Testis (tissue), 3 donors: ENCODE data around the gene DIAPH3. TPM values are rescaled to one million over a fixed set of nuclear protein-coding genes. Genes with fewer than 3 reads are reported as not detected.

Source experiments
- DNase-seq: peaks from one replicate; pipeline ENCODE4 v3.0.0-alpha.2; 2019
- H3K27ac ChIP-seq, 2 donors: fragments of 200-600 bp; sonication (generic); one replicate each; pipeline ENCODE4 v1.5.1; 2019
- H3K27me3 ChIP-seq: fragments of 200-600 bp; sonication (generic); one replicate; pipeline ENCODE4 v1.5.1; 2019
- H3K36me3 ChIP-seq: fragments of 200-600 bp; sonication (generic); one replicate; pipeline ENCODE4 v1.5.1; 2017; ENCODE audit warnings: low read depth; ENCODE audit errors: missing control alignments
- H3K4me1 ChIP-seq: fragments of 200-600 bp; sonication (generic); one replicate; pipeline ENCODE4 v1.5.1; 2019
- H3K4me3 ChIP-seq, 2 donors: fragments of 200-600 bp; sonication (generic); one replicate each; pipeline ENCODE4 v1.5.1; 2017 to 2019
- H3K9me3 ChIP-seq: fragments of 200-600 bp; sonication (generic); one replicate; pipeline ENCODE4 v1.5.1; 2017
- CTCF ChIP-seq, 3 experiments: fragments of 450-650 bp in 2 of 3; fragments of 200-600 bp in 1 of 3; sonication (generic) in 1 of 3; IDR thresholded peaks; one replicate each; pipeline ENCODE4 v1.5.1; 2016 to 2019; ENCODE audit warnings: antibody characterized with exemption in 3 of 3, mild to moderate bottlenecking in 2 of 3, moderate library complexity in 1 of 3
- POLR2A ChIP-seq: fragments of 450-650 bp; IDR thresholded peaks from one replicate; pipeline ENCODE4 v1.6.1; 2017; ENCODE audit warnings: antibody characterized with exemption, mild to moderate bottlenecking, moderate library complexity
- WGBS, 2 donors: methylation state at CpG; one replicate each; pipeline ENCODE4 v1.1.5; 2018; 5-methylcytosine and 5-hydroxymethylcytosine counted together
- intact Hi-C: fragments of 100-400 bp; cut with DNase I; formaldehyde crosslinking; loops from one replicate; pipeline ENCODE4 v1.15.1; 2023; ENCODE audit warnings: low total_unique reads
- polyA plus RNA-seq: library from polyadenylated mRNA; stranded (reverse); fragments of 350-450 nt; fragmentation: Illumina TruSeq; extraction: RNeasy Lipid Tissue Mini Kit (QIAGEN cat#74804); gene quantifications from one replicate; pipeline ENCODE4 v1.2.3, GENCODE V29; 2014; ENCODE audit warnings: low read depth, low replicate concordance; ENCODE audit not compliant: insufficient read depth
- total RNA-seq, 2 donors: library from RNA; depleted of rRNA; stranded (reverse); fragments of >200 nt; gene quantifications; one replicate each; pipeline ENCODE4 v1.2.3, GENCODE V29; 2016

The DIAPH3 gene
- total and polyA plus RNA-seq, 3 donors from 2014 or later, result 12.5 to 30.3 (median 18.7) TPM

GRCh38 chr13:59633290-59633689 is 530.4 kb downstream of the DIAPH3 start:
- intact Hi-C loops, result no loop called here
- H3K4me1 ChIP-seq, result no peaks in the 10 kb centered on the region
- 85 to 92% methylated on average over 9 of the region's 9 CpGs for WGBS, 2 donors
- H3K4me3 ChIP-seq, result no peak overlapping the region
- no peaks in the 10 kb centered on the region for H3K27me3 ChIP-seq
- H3K36me3 ChIP-seq, result no peaks in the 10 kb centered on the region
- H3K27ac ChIP-seq, result no peak overlapping the region
- no peaks in the 10 kb centered on the region for H3K9me3 ChIP-seq
- TF ChIP-seq CTCF (IDR thresholded peaks at IDR 0.05) (no peak), POLR2A (no peak)
- no peak for DNase-seq

GRCh38 chr13:59631271-59631670 is 532.5 kb downstream of the DIAPH3 start:
- Histone ChIP-seq H3K9me3 (no peaks in the 10 kb centered on the region), H3K27ac (no peak overlapping the region), H3K4me1 (no peaks in the 10 kb centered on the region), H3K4me3 (no peak overlapping the region), H3K27me3 (no peaks in the 10 kb centered on the region), H3K36me3 (no peaks in the 10 kb centered on the region)
- no peak for DNase-seq
- intact Hi-C loops, result no loop called here
- 54 to 65% methylated on average over 1 of the region's 1 CpG for WGBS, 2 donors
- TF ChIP-seq POLR2A (no peak), CTCF (IDR thresholded peaks at IDR 0.05) (no peak)

GRCh38 chr13:59625111-59625510 is 538.6 kb downstream of the DIAPH3 start:
- TF ChIP-seq POLR2A (no peak), CTCF (IDR thresholded peaks at IDR 0.05) (no peak)
- WGBS, 2 donors, result 93 to 98% methylated on average over 3 of the region's 3 CpGs
- DNase-seq, result no peak
- H3K27ac ChIP-seq, result no peak overlapping the region
- H3K9me3 ChIP-seq, result no peaks in the 10 kb centered on the region
- no peaks in the 10 kb centered on the region for H3K36me3 ChIP-seq
- intact Hi-C loops, result no loop called here
- H3K4me3 ChIP-seq, result no peak overlapping the region
- H3K4me1 ChIP-seq, result no peaks in the 10 kb centered on the region
- H3K27me3 ChIP-seq, result no peaks in the 10 kb centered on the region

- H3K9me3 ChIP-seq, result no peaks in the 10 kb centered on the region
- H3K4me3 ChIP-seq, result no peak overlapping the region
- no peak for DNase-seq
- 65 to 68% methylated on average over 4 of the region's 4 CpGs for WGBS, 2 donors
- H3K27me3 ChIP-seq, result no peaks in the 10 kb centered on the region
- no peak overlapping the region for H3K27ac ChIP-seq
- no peaks in the 10 kb centered on the region for H3K36me3 ChIP-seq
- TF ChIP-seq CTCF (IDR thresholded peaks at IDR 0.05) (no peak), POLR2A (no peak)
- H3K4me1 ChIP-seq, result no peaks in the 10 kb centered on the region
- intact Hi-C loops, result no loop called here
These were observed 540.4 kb downstream of the DIAPH3 start for GRCh38 chr13:59623206-59623915.

- Histone ChIP-seq H3K9me3 (no peaks in the 10 kb centered on the region), H3K36me3 (no peaks in the 10 kb centered on the region), H3K27me3 (no peaks in the 10 kb centered on the region), H3K4me3 (no peak overlapping the region), H3K4me1 (no peaks in the 10 kb centered on the region), H3K27ac (no peak overlapping the region)
- no peak for TF ChIP-seq POLR2A
- no peak for TF ChIP-seq CTCF (IDR thresholded peaks at IDR 0.05)
- DNase-seq, result no peak
- intact Hi-C loops, result no loop called here
These were observed 542.0 kb downstream of the DIAPH3 start for GRCh38 chr13:59621773-59622172.
